Aorta (tissue), 5 donors: ENCODE data around the gene TMPRSS6. TPM values are rescaled to one million over a fixed set of nuclear protein-coding genes. Genes with fewer than 3 reads are reported as not detected.

Experiments
- ATAC-seq: fragments of 200-7000 bp; cut with Tn5 transposase; one replicate; pipeline ENCODE4 v1.9.1; 2022; ENCODE audit warnings: moderate library complexity; ENCODE audit not compliant: low FRiP score
- DNase-seq, 2 donors: peaks; one replicate each; pipeline ENCODE4 v3.0.0-alpha.2; 2020
- H3K27ac ChIP-seq, 2 donors: one replicate each; pipeline ENCODE4 v1.5.1; 2013; ENCODE audit warnings: low read length in 2 of 2, mild to moderate bottlenecking in 2 of 2, moderate library complexity in 2 of 2, control low read depth in 1 of 2, inconsistent platforms in 1 of 2, low read depth in 1 of 2
- H3K27me3 ChIP-seq, 2 donors: one replicate each; pipeline ENCODE4 v1.6.1; 2013; ENCODE audit warnings: control low read depth in 1 of 2, low read length in 1 of 2, mild to moderate bottlenecking in 1 of 2, moderate library complexity in 1 of 2; ENCODE audit not compliant: insufficient read depth in 2 of 2, control insufficient read depth in 1 of 2
- H3K36me3 ChIP-seq, 2 donors: one replicate each; pipeline ENCODE4 v1.6.1; 2013; ENCODE audit warnings: control low read depth in 1 of 2, low read length in 1 of 2, mild to moderate bottlenecking in 1 of 2; ENCODE audit not compliant: insufficient read depth in 2 of 2, control insufficient read depth in 1 of 2
- H3K4me1 ChIP-seq, 2 donors: one replicate each; pipeline ENCODE4 v1.6.1; 2013; ENCODE audit warnings: low read length in 2 of 2, control low read depth in 1 of 2, mild to moderate bottlenecking in 1 of 2, moderate library complexity in 1 of 2; ENCODE audit not compliant: insufficient read depth in 2 of 2, control insufficient read depth in 1 of 2
- H3K4me3 ChIP-seq, 2 donors: one replicate each; pipeline ENCODE4 v1.5.1; 2013; ENCODE audit warnings: low read length in 2 of 2, control low read depth in 1 of 2, mild to moderate bottlenecking in 1 of 2
- H3K9me3 ChIP-seq: one replicate; pipeline ENCODE4 v1.6.1; 2013; ENCODE audit warnings: mild to moderate bottlenecking, low read length; ENCODE audit not compliant: control insufficient read depth
- WGBS, 2 donors: extraction: QIAGEN DNeasy Blood & Tissue Kit; methylation state at CpG; one replicate each; pipeline ENCODE4 v1.1.7; 2013; 5-methylcytosine and 5-hydroxymethylcytosine counted together
- intact Hi-C, 2 donors: fragments of 100-400 bp; cut with DNase I; formaldehyde crosslinking; loops; one replicate each; pipeline versions ENCODE4 v1.14.2 to v1.15.0; 2022
- polyA plus RNA-seq, 2 donors: library from polyadenylated mRNA; stranded (reverse); fragments of 200-250 nt; gene quantifications; one replicate each; pipeline ENCODE4 v1.2.3, GENCODE V29; 2013
- total RNA-seq, 2 donors: library from RNA; stranded (reverse); fragmentation: NEBNext Ultra II Directional; extraction: Animal tissue kit (Norgen Biotek cat#: 25700); gene quantifications; one replicate each; pipeline ENCODE4 v1.2.1, GENCODE V29; 2021
- donor health status: healthy with polysubstance abuse.
- donor health status: Bipolar disorder and iron deficiency.
- donor health status: DM: no; HTN: no; CAD: no.
- donor health status: DM: no; HTN: no; CAD: no.
- donor health status: DM: yes; HTN: yes; CAD: no.

Gene TMPRSS6
- total and polyA plus RNA-seq, 4 donors = not detected

- WGBS, 2 donors = 65 to 68% methylated on average over 12 of the region's 12 CpGs
- Histone ChIP-seq H3K4me3 (no peak overlapping the region), H3K27ac (no peak overlapping the region), H3K4me1 (no peaks in the 10 kb centered on the region), H3K27me3 (no peaks in the 10 kb centered on the region), H3K36me3 (no peaks in the 10 kb centered on the region), H3K9me3 (no peaks in the 10 kb centered on the region)
- no peak for DNase-seq
- peak; percentile 24 for ATAC-seq
- intact Hi-C loops = no loop called here
Measured at GRCh38 chr22:37112084-37112728, 2.7 kb upstream of the TMPRSS6 start.

GRCh38 chr22:37111156-37111717 is 1.7 kb upstream of the TMPRSS6 start:
- no peaks in the 10 kb centered on the region for H3K27me3 ChIP-seq
- H3K36me3 ChIP-seq = no peaks in the 10 kb centered on the region
- no peaks in the 10 kb centered on the region for H3K4me1 ChIP-seq
- intact Hi-C loops = no loop called here
- DNase-seq (no peak), ATAC-seq (no peak)
- no peaks in the 10 kb centered on the region for H3K9me3 ChIP-seq
- H3K27ac ChIP-seq = no peak overlapping the region
- H3K4me3 ChIP-seq = no peak overlapping the region
- WGBS, 2 donors = 85 to 90% methylated on average over 13 of the region's 13 CpGs

- DNase-seq (no peak), ATAC-seq (no peak)
- H3K4me3 ChIP-seq = no peak overlapping the region
- H3K27ac ChIP-seq = no peak overlapping the region
- intact Hi-C loops = no loop called here
- no peaks in the 10 kb centered on the region for H3K4me1 ChIP-seq
- no peaks in the 10 kb centered on the region for H3K27me3 ChIP-seq
- H3K36me3 ChIP-seq = no peaks in the 10 kb centered on the region
- no peaks in the 10 kb centered on the region for H3K9me3 ChIP-seq
- WGBS, 2 donors = 84% methylated on average over 18 of the region's 18 CpGs
Measured at GRCh38 chr22:37107816-37108621, 1.5 kb downstream of the TMPRSS6 start.

GRCh38 chr22:37105990-37106389 is 3.5 kb downstream of the TMPRSS6 start:
- Histone ChIP-seq H3K36me3 (no peaks in the 10 kb centered on the region), H3K27ac (no peak overlapping the region), H3K4me3 (no peak overlapping the region), H3K9me3 (no peaks in the 10 kb centered on the region), H3K27me3 (no peaks in the 10 kb centered on the region), H3K4me1 (no peaks in the 10 kb centered on the region)
- no peak for DNase-seq
- WGBS, 2 donors = 81 to 87% methylated on average over 5 of the region's 5 CpGs
- ATAC-seq = no peak
- intact Hi-C loops = no loop called here

- Histone ChIP-seq H3K27me3 (no peaks in the 10 kb centered on the region), H3K4me3 (no peak overlapping the region), H3K36me3 (no peaks in the 10 kb centered on the region), H3K4me1 (no peaks in the 10 kb centered on the region), H3K27ac (no peak overlapping the region), H3K9me3 (no peaks in the 10 kb centered on the region)
- intact Hi-C loops = no loop called here
- ATAC-seq (no peak), DNase-seq (no peak)
- 19 to 22% methylated on average over 7 of the region's 7 CpGs for WGBS, 2 donors
Measured at GRCh38 chr22:37105154-37105553, 4.4 kb downstream of the TMPRSS6 start.

GRCh38 chr22:37103656-37104452 is 5.7 kb downstream of the TMPRSS6 start:
- Histone ChIP-seq H3K4me1 (no peaks in the 10 kb centered on the region), H3K4me3 (no peak overlapping the region), H3K36me3 (no peaks in the 10 kb centered on the region), H3K9me3 (no peaks in the 10 kb centered on the region), H3K27me3 (no peaks in the 10 kb centered on the region), H3K27ac (no peak overlapping the region)
- DNase-seq = no peak
- no peak for ATAC-seq
- 41 to 47% methylated on average over 14 of the region's 14 CpGs for WGBS, 2 donors
- intact Hi-C loops = no loop called here

- ATAC-seq (no peak), DNase-seq (no peak)
- 40 to 45% methylated on average over 18 of the region's 18 CpGs for WGBS, 2 donors
- no peaks in the 10 kb centered on the region for H3K36me3 ChIP-seq
- no peak overlapping the region for H3K27ac ChIP-seq
- intact Hi-C loops = no loop called here
- no peaks in the 10 kb centered on the region for H3K27me3 ChIP-seq
- no peaks in the 10 kb centered on the region for H3K9me3 ChIP-seq
- H3K4me3 ChIP-seq = no peak overlapping the region
- H3K4me1 ChIP-seq = no peaks in the 10 kb centered on the region
Measured at GRCh38 chr22:37103151-37103550, 6.4 kb downstream of the TMPRSS6 start.

GRCh38 chr22:37101311-37102066 is 8.0 kb downstream of the TMPRSS6 start:
- Histone ChIP-seq H3K4me3 (no peak overlapping the region), H3K27ac (no peak overlapping the region), H3K27me3 (no peaks in the 10 kb centered on the region), H3K9me3 (no peaks in the 10 kb centered on the region), H3K4me1 (no peaks in the 10 kb centered on the region), H3K36me3 (no peaks in the 10 kb centered on the region)
- 86 to 88% methylated on average over 10 of the region's 10 CpGs for WGBS, 2 donors
- ATAC-seq = no peak
- intact Hi-C loops = no loop called here
- no peak for DNase-seq
